Adrenal gland (tissue), 5 donors: ENCODE results near the gene PI4KB.

Experiments used
- CTCF ChIP-seq, 6 experiments: fragments of 450-650 bp in 4 of 6; fragments of 200-600 bp in 2 of 6; sonication (generic) in 1 of 6; IDR thresholded peaks; 1 replicate in 5 of 6; 2 replicates in 1 of 6; pipeline versions ENCODE4 v1.5.1 to v1.8.0; 2016 to 2021; ENCODE audit warnings: antibody characterized with exemption in 6 of 6, mild to moderate bottlenecking in 2 of 6, moderate library complexity in 1 of 6
- POLR2A ChIP-seq, 2 donors: fragments of 450-650 bp; IDR thresholded peaks; one replicate each; pipeline ENCODE4 v1.6.1; 2017; ENCODE audit warnings: antibody characterized with exemption in 2 of 2, mild to moderate bottlenecking in 2 of 2, moderate library complexity in 1 of 2
- donor health status: DM: no; HTN: no; CAD: no.

GRCh38 chr1:151293093-151293492 lies 34.1 kb downstream of the PI4KB start:
- TF ChIP-seq CTCF (IDR thresholded peaks at IDR 0.05): no peak
- TF ChIP-seq POLR2A (IDR thresholded peaks at IDR 0.05): no peak
